CD4-positive, alpha-beta T cell treated with Interleukin-4 for 1 hour (primary cell): ENCODE data around the gene GALNS.

Experiments used
- DNase-seq, 2 donors: peaks; one replicate each; pipeline ENCODE4 v3.0.0-alpha.2; 2020 to 2022

Gene GALNS

DNA sequence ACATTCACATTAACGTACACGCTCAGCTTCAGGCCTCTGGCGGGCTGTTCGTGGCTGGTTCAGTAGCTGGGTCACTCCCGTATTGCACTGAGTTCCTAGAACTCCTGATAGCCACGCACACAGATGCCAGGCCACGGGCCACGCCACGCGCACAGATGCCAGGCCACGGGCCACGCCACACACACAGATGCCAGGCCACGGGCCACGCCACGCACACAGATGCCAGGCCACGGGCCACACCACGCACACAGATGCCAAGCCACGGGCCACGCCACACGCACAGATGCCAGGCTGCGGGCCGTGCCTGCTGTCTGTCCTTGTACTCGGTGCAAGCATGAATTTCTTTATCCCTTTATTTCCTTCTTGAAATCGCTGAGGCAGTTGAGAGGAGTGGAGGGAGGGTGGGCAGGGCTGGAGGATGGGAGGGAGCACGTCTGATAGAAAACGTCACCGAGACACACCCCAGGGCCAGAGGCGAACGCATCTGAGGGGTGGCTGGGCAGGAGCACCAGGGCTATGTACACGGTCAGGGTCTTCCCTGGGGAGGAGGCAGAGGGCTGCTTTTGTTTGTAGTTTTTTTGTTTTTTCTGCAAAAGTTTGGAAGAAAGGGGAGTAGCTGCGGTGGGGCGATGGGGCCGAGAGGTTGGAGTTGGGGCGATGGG lies 18.3 kb upstream of the GALNS start:
- no peak for DNase-seq

DNA sequence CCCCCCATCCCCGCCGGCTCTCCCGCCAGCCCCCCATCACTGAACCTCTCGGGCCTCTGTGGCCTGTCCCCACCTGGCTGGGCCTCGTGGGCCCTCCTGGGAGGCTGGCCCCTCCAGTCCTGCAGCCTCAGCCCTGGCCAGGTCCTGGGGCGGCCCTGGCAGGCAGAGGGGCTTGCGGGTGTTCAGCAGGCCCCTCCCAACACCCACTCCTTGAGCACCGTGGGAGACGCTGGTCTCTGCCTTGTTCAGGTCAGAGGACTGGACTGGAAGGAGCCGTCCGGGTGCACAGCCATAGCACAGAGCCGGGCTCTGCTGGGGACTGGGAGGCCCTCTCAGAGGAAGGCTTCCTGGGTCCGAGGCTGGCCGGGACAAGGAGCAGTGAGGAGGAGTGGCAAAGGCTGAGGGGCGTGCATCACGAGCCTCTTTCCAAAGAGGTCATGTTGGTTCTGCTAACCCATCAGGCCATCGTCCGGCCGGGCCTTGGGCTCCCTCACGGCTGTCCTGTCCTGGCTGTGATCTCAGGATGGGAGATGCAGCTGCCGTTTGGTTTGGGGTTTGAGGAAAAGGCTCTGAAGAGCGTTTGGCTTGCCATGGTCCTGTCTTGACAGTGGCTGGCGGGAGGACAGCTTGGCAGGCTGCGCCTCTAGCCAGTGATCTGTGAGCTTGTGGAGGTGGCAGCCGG lies 16.0 kb upstream of the GALNS start:
- no peak for DNase-seq

DNA sequence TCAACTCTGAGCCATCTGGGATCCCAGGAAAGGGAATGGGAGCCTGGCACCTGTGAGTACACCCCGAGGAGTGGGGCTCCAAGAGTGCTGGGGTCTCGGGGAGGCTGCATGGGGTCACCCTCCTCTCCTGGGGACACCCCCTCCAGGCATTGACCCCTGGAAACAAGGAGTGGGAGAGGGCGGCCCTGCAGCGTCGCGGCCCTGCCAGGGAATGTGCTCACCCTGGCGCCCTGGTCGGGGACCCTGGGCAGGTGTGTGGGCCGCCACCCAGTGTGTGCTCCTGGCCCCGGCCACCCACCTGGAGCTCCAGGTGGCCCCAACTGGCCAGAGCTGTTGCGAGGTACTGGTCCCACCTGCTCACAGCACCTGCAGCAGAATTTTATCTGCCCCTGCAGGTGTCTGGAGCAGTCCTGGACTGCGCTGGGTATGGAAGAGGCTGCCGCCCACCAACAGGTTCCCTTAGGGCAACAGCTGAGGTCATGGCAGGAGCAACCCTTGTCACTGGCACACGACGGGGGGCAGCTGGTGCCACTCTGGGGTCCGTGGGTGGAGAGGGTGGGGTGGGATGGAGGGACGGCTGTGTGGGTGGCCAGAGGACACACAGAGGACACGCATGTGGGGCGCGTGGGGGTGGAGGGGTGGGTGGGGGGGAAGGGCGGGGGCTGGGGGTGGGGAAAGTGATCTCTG lies 15.1 kb upstream of the GALNS start:
- DNase-seq, result no peak

DNA sequence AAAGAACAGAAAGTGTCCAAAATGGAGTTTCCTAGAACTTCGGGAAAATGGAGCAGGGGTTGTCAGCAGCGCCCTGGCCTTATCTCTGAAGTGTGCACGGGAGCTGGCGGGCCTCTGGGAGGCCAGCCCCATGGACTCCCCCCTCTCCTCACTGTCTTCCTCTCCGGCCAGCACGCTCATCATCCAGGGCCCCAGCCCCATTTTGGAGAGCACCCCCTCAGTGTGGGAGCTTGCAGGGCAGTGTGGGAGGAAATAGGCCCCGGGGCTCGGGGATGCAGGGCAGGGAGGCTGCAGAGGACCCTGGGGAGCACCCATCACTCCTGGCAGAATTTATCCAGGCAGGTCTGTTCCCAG lies 14.6 kb upstream of the GALNS start:
- DNase-seq, result no peak

DNA sequence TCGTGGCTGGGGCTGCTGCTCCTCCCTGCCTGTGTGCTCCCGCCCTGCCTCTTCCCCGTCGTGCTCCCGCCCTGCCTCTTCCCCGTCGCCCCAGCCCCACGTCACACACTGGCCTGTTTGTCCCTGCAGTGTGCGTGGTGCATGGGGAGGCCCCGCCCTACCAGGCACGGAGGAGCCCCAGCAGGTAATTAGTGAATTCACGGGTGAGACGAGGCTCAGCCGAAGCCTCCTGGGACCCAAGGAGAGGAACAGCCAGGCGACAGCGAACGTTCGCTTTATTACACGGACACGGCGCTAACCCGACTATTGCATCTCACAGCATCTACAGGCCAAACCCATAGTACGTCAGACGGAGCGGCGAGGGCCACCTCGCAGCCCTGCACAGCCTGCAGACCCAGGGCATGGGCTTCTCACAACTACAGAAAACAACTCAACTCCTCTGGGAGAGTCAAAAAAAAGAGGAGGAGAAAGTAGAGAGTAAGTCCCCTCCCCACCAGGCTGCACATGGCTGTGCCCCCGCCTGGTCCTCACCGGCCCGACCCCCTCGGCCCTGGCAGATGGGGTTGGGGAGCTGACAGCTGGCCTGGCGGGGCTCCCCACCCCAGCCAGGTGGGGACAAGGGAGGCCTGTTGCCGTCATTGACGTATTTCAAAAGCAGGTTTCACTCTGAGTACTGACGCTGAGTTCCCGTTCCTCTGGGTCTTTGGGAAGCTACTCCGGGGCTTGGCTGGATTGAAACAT lies 14.0 kb upstream of the GALNS start:
- DNase-seq, result no peak

DNA sequence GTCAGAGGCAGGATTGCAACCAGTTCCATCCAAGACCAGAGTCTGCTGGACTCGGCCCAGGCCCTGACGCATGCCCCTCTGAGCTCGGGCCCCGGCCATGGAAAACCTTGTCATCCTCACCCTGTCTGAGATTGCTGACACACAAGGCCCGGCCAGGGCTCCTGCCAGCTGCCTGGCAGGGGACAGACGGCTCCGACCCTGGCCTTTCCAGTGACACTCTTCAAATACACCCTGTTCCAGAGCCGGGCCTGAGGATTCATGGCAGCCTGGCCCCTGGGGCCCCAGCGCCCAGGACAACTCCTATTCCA lies 12.9 kb upstream of the GALNS start:
- DNase-seq, result no peak

DNA sequence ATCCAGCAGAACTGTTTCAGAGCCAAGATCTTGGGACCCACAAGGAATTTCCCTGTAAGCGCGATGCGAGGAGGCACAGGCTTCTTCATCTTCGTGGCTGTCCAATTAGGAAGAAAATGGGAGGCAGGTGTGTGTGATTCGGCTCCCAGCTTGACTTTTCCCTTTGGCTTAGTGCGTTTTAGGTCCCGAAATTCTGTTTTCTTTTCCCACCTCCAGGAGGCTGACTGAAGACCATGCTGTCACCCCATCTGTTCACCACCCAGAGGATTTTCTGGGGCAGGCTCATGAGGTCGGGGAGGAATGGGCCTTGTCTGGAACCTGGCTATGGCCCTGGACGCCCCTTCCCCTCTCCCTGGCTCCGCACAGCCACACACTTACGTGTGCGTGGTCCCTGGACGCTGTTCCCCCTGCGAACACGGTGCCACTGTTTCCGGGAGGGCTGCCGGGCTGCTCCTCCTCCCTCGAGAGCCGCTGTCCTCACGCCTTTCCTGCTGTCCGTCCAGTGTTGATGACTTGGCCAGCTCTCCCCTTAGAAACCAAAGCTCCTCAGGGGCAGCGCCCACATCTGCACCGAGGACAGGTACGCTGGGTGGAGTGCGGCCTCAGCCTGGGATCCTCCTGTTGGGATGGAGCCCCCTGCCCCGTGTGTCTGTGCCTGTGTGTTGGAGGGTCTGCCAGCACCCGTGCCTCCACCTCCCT lies 12.4 kb upstream of the GALNS start:
- DNase-seq, result no peak

DNA sequence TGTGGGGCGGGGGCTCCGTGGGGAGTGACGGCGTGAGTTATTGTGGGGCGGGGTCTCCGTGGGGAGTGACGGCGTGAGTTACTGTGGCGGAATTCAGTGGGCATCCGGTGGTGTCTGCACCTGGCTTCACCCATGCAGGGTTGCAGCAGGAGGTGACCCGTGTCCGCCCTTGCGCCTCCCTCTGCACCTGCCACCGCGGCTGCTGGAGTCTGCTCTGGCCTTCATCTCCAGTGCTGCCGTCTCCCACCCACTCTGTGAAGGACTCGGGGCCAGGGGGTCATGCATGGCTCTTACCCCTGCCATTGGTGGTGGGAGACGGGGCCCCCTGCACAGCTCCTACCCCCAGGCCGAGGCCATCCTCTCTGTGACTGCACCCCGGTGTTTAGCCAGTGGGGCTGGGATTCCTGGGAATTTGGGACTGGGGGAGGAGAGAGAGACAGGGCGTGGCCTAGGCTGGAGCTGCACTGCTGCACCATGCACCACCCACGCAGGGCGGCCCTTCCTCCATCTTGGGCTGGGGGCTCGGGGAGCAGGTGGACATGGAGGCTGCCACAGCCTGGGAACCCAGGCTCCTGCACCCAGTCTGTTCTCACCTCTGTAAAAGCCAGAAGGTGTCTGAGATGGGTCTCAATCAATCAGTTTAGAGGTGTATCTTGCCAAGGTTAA lies 11.0 kb upstream of the GALNS start:
- DNase-seq, result no peak

DNA sequence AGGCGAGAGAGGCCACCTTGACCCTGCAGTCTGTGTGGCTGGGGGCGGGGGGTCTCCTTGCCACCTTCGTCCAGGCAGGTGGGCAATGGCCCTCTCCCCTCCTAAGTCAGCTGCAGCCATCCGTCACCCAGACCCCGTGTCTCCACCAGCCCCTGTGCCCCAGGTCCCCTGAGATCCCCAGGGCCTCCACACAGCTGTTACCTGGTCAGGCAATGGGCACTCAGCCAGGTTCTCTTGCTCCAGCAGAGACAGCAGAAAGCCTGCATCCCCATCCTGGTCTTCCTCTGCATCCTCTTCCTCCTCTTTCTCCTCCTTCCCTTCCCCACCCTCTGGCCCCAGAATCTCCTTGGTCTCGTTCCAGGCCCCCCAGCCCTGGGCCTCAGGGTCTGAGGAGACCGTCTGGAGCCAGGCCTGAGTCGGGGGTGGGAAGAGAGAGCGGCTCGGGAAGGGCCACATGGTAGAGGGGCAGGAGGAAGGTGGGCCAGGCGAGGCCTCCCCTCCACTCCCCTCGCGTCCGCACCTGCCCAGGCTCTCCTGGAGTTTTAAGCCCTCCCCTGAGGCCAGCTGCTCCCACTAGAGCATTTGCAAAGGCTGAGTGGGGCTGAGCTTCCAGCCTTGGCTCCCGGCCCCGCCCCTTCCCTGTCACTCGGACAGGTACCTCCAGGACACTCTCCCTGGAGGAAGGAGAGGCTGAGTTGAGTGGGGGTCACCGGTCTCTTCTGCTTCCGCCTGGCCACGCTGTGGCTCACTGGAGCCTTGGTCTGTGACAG lies 9.6 kb upstream of the GALNS start, which contains the start of gene PABPN1L:
Gene PABPN1L (minus strand): TSS at position 510 of the 770 bp plus-strand sequence. CDS start 54 bp downstream, at position 456.
- no peak for DNase-seq

DNA sequence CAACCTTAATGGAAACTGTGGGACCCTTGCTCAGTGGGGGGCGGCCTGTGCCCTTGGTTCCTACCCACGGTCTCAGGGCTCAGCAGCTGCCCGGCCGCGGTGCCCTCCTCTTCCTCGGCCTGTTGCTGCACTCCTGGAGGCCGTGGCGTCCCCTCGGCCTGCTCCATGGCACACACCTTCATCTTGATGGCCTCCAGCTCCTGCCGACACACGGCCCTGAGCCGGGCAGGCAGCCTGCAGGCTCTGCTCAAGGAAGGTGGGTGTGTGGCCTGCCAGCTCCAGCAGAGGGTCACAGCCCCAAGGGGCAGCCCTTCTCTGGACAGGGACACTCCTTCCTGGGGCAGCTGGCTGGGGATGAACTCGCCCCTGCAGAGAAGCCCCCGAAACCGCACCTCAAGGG lies 9.0 kb upstream of the GALNS start:
- no peak for DNase-seq

DNA sequence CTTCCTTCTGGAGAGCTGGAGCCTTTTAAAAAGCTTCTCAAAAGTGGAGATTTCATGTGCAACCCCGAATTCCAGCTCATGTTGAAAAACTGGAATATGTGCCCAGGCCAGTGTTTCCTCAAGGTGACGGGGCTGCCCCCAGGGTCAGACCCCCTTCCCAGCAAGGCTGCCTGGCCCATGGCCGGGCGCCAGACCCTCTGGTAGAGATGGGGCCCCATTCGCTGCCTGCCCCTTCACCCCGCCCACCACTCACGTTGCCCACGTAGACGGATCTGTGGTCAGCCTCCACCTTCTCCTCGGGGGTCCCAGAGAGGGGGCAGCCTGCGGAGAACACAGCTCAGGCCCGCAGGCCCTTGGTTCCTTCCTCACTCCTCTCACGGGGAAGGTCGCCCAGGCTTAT lies 8.6 kb upstream of the GALNS start:
- DNase-seq, result no peak

DNA sequence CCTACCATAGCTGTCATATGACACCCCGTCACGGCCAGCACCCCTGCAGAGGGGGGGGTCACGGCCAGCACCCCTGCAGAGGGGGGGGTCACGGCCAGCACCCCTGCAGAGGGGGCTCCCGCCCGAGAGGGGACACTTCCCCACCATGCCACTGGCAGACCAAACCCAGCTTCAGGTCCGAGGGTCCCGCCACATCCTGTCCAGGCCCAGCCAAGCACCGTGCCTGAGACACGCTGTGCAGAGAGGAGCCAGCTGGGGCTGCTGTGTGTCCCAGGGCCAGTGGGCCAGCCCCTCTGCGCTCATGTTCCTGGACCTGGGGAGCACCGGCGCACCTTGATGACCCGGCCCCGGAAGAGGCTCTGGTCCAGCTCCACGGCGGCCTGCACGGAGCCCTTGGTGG lies 7.8 kb upstream of the GALNS start:
- no peak for DNase-seq

DNA sequence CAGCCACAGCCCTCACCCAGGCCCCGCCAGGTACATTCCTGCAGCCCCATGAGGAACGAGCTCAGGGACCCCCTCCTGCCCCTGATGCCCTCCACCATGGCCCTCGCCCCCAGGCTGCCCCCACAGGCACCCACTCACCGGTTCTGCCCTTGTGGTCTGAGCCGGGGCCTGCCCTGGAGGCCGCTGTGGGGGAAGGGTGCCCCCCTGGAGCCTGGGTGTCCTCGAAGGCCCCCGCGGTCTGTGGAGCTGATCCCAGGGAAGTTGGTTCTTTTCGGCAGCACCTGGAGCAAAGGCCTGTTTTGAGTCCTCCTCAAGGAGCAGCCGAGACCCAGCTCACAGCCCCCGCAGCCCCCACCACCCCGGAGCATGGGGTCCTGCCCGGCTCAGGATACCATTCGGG lies 7.4 kb upstream of the GALNS start:
- DNase-seq, result no peak

DNA sequence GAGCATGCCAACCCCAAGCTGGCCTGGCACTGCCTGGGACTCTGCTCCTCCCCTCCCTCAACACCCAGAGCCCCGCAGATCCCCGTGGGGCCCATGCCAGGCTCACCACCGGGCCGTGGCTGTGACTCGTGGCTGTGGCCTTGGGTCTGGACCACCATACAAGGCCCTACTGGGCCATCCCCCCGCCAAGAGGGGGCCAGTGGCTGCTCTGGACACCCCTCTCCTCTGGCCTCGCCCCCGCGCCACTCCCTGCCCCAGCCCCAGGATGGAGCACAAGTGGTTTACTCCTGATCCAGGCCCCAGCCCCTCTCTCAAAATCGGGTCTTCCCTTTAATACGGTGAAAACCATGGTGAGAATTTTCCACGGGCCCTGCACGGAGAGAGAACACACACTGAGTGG lies 6.7 kb upstream of the GALNS start:
- no peak for DNase-seq

DNA sequence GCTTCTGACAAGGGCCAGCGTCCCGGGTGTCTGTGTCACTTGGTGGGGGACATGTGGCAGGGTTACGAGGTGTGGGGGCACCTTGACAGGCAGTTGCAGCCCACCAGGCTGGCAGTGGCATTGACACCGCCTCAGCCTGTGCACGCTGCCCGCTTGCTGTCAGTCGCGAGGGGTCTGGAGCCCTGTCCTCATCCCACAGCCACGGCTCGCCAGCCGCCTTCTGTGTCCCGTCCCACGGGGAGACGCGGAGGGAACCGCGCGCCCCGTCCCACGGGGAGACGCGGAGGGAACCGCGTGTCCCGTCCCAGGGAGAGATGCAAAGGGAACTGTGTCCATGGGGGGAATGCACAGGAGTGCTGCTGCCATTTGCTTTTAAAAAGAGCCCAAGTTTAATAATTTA lies 6.2 kb upstream of the GALNS start:
- no peak for DNase-seq

DNA sequence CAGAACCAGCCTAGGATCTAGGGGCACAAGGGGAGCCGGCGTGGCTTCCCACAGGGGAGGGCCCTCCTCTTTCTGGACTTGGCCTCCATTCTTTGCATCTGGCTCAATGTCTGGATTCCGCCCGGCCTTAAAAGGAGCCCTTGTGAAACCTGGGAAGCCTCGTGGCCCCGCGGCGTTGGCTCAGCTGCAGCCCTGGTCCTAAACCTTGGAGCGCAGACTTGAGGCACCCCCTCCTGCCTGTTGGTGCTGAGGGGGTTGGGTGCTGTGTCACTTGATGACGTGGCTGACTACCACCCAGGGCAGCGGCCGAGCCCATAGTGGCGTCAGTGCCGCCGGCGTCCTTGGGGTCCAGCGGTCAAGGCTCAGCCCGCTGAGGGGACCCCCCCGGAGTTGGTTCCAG lies 4.6 kb upstream of the GALNS start:
- no peak for DNase-seq

DNA sequence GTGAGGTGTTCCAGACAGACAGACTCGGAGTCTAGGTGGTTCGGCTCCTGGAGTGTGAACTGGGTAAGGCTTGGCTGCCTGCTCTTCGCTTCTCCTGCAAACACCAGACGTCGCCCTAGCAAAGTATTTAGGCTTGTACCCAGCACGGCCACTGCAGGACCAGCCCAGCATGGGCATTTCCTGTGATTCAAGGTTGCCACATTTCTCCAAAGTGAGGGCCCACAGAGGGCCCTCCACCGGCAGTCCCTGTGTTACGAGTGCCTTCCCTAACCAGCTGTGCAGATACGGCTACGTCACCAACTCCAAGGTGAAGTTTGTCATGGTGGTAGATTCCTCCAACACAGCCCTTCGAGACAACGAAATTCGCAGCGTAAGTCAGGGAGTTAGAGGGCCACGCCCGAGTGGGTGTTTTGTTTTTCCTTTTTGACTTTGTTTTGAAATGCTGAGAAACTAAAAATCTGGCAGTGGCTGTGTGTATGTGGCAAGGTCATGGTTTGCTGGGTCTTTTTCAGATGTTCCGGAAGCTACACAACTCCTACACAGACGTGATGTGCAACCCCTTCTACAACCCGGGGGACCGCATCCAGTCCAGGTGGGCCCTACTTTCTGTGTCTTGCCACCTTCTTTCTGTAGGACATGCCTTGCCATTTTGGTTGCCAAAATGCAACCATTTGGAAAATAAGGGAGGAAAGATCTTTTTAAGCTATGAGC lies 2.8 kb upstream of the GALNS start:
- no peak for DNase-seq

DNA sequence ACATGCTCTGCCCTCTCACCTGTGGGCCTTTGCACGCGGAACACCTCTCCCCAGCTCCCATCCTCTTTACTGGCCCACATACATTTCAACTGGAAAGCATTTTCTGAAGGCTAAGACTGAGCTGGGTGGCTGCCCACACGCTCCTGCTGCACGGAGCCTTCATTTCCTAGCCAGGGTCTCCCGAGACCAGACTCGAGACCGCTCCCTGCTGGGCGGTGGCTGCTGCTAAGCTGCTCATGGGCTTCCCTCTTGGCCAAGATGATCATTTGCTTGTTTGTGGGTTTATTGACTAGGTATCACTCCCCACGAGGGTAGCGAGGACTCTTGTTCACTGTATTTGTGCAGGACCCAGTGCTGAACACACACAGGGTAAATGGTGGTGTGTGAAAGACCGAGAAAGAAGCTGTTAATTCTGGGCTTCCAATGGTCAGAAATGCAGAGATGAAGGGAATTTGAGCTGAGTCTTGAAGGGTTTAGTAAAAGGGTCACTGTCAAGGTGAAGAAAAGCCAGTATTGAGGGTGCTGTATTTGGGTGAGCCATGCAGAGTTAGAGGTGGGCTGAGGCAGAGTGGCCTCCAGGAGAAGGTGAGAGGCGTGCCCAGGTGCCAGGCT lies 1.1 kb upstream of the GALNS start:
- DNase-seq, result peak; percentile 75 to 78

DNA sequence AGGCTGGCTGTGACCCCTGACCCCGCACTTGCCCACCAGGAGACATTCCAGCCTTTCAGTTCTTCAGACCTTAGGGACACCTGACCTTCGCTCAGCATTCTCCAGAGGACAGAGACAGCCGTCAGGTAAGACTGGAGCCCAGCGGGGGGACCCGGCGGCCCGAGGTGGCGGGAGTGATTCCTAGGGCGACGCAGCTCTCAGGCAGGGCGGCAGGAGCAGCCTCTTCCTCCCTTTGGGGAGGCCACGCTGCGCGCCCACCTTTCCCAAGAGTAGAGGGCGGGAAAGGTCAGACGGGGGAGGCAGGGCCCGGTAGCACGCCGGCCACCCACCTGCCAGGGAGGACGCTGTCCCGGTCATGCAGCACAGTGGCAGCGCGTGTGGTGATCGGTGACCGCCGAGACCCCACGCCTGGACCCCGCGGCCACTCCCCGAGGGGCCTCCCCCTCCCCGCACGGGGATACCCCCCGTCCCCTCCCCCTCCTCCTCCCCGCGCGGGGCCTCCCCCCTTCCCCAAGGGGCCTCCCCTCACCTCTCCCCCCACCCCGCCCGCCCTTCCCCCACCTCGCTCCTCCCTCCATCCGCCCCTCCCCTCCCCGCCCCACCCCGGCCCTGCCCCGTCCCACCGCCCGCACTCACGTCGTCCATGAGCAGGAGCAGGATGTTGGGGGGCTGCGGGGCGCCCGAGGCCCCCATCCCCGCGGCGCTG lies 472 bp downstream of the GALNS start:
- peak in 1 of 2 donors; percentile 5 for DNase-seq

DNA sequence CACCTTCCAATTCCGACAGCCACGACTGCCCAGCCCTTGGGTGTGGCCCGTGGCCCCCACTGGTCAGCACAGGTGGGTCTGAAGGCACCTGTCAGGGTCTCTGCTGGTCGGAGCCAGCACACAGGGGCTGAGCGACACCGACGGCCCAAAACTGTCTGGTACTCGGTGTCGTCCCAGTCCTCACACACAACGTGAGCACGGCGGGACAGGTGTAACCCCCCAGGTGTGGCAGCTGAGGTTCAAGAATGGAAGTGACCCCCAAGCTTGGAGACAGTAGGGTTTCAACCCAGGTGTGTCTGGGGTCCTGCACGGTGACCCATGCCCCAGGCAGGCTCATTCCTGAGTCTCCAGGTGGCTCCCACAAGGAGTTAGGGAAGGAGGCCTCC lies 1.0 kb downstream of the GALNS start:
- DNase-seq, result no peak
